SU-DHL-6 (cell line): ENCODE measurements around the gene GRB10.

Experiments used
- EZH2phosphoT487 ChIP-seq: fragments of 200-600 bp; sonication (generic), shearing (Covaris generic); conservative IDR thresholded peaks from 2 replicates; pipeline ENCODE4 v1.6.1; 2018; ENCODE audit warnings: mild to moderate bottlenecking, antibody characterized with exemption, low read length, moderate library complexity, mixed read lengths
- TF ChIP-seq, protein P1 (sequence below): fragments of 200-600 bp; sonication (generic); IDR thresholded peaks from one replicate; pipeline ENCODE4 v1.5.1; 2017; ENCODE audit warnings: antibody characterized with exemption, mild to moderate bottlenecking, low read length, moderate library complexity; ENCODE audit not compliant: insufficient read depth, poor library complexity, severe bottlenecking

DNA sequence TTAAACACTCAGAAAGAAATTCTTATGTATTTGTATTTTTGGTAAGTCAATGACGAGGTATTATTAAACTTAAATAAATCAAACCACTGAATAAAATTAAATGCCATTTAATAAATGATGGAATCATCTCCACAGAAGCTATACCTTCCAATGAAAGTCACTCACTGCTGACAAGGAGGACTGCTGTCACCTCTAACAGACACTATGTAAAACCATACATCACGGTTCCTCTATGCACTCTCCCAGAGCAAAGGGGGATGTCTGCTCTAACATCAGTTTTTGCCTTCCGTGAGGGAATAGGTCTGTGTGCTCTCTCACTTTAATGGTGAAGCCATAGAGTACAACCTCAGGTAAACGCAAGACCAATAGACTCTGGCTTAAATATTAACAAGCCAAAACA lies 117.8 kb downstream of the GRB10 start:
- TF ChIP-seq, protein P1, sequence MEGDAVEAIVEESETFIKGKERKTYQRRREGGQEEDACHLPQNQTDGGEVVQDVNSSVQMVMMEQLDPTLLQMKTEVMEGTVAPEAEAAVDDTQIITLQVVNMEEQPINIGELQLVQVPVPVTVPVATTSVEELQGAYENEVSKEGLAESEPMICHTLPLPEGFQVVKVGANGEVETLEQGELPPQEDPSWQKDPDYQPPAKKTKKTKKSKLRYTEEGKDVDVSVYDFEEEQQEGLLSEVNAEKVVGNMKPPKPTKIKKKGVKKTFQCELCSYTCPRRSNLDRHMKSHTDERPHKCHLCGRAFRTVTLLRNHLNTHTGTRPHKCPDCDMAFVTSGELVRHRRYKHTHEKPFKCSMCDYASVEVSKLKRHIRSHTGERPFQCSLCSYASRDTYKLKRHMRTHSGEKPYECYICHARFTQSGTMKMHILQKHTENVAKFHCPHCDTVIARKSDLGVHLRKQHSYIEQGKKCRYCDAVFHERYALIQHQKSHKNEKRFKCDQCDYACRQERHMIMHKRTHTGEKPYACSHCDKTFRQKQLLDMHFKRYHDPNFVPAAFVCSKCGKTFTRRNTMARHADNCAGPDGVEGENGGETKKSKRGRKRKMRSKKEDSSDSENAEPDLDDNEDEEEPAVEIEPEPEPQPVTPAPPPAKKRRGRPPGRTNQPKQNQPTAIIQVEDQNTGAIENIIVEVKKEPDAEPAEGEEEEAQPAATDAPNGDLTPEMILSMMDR, result no peak
- TF ChIP-seq EZH2phosphoT487, result no peak
